HG03558 (cell line): ENCODE measurements around the gene HOXB9.

Source experiments
- ATAC-seq: cut with Tn5 transposase; IDR thresholded peaks from one replicate; pipeline ENCODE4 v1.9.1; 2021; ENCODE audit warnings: moderate number of reproducible peaks; ENCODE audit not compliant: unreplicated experiment; ENCODE audit errors: extremely low read depth

The HOXB9 gene

GRCh38 chr17:48600244-48601098 lies 25.7 kb downstream of the HOXB9 start:
- no peak for ATAC-seq

GRCh38 chr17:48599354-48599753 lies 26.8 kb downstream of the HOXB9 start:
- no peak for ATAC-seq

- ATAC-seq, result no peak
Measured at GRCh38 chr17:48598736-48599135, 27.4 kb downstream of the HOXB9 start.

GRCh38 chr17:48597778-48598631 lies 28.2 kb downstream of the HOXB9 start:
- ATAC-seq, result no peak

GRCh38 chr17:48597528-48597777 lies 28.7 kb downstream of the HOXB9 start:
- ATAC-seq, result no peak

GRCh38 chr17:48596735-48597527 lies 29.2 kb downstream of the HOXB9 start:
- no peak for ATAC-seq

- no peak for ATAC-seq
Measured at GRCh38 chr17:48596000-48596734, 30.0 kb downstream of the HOXB9 start.

GRCh38 chr17:48595278-48595999 lies 30.7 kb downstream of the HOXB9 start:
- no peak for ATAC-seq

- no peak for ATAC-seq
Measured at GRCh38 chr17:48594538-48595277, 31.4 kb downstream of the HOXB9 start.

- no peak for ATAC-seq
Measured at GRCh38 chr17:48593840-48594537, 32.2 kb downstream of the HOXB9 start.

- no peak for ATAC-seq
Measured at GRCh38 chr17:48593126-48593829, 32.9 kb downstream of the HOXB9 start, which contains the start of gene HOXB5. HOXB5 (minus strand) TSS chr17:48593779; CDS start chr17:48593682, 97 bp downstream.

- no peak for ATAC-seq
Measured at GRCh38 chr17:48592577-48592976, 33.6 kb downstream of the HOXB9 start.

- no peak for ATAC-seq
Measured at GRCh38 chr17:48592057-48592514, 34.1 kb downstream of the HOXB9 start.

- no peak for ATAC-seq
Measured at GRCh38 chr17:48591255-48592056, 34.7 kb downstream of the HOXB9 start.

GRCh38 chr17:48590607-48591161 lies 35.5 kb downstream of the HOXB9 start:
- no peak for ATAC-seq
